ENCODE data around the gene RNF19B. TPM values are rescaled to one million over a fixed set of nuclear protein-coding genes. Genes with fewer than 3 reads are reported as not detected.

RNF19B gene
- total and polyA plus RNA-seq, 2 of the 13 experiments (the other 11 are each of a cell fraction or from before 2014, with no cell fraction given), result 15.3 to 22.5 TPM

DNA sequence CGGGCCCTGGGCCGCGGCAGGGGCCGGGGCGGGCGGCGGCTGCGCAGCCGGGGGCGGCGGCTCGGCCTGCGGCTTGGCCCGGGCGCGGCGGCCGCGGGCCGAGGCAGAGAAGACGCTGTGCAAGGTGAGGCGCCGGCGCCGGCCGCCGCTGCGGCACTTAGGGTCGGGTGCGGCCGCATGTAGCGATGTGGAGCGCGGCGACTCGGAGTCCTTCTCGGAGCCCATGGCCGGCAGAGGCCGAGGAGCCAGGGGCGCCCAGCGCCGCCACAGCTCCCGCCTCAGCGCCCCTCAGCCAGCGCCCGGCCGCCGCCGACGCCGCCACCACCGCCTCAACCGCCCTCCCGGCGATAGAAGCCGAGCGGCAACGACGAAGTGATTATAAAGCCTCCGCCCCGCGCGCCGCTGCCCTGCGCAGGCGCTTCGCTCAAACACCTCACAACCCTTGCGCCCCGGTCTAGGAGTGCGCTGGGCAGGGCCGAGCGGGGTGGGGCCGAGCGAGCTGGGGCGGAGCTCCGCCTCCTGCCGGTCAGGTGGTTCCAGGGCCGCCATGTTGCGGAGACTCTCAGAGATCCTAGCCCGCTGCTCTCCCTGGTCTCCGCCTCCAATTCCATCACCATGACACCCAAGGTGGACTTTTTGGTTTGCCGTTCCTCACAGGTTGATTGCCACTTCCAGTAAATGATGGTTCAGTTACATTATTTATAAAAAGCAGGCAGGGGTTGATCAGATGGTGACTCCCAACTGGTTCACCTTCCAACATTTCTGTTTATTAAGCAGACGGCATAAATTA is at the start of gene RNF19B (continued):
- no peak for TF ChIP-seq ZNF143 (CRISPR knock-in tag; IDR thresholded peaks at IDR 0.05)
- TF ChIP-seq ZNF326 (CRISPR knock-in tag; IDR thresholded peaks at IDR 0.05; ENCODE audit: borderline replicate concordance), result no peak
- no peak for TF ChIP-seq SMAD3 (CRISPR knock-in tag; IDR thresholded peaks at IDR 0.05)
- TF ChIP-seq ZNF138 (CRISPR knock-in tag; IDR thresholded peaks at IDR 0.05; ENCODE audit: low read depth), result no peak
- TF ChIP-seq, protein P1, sequence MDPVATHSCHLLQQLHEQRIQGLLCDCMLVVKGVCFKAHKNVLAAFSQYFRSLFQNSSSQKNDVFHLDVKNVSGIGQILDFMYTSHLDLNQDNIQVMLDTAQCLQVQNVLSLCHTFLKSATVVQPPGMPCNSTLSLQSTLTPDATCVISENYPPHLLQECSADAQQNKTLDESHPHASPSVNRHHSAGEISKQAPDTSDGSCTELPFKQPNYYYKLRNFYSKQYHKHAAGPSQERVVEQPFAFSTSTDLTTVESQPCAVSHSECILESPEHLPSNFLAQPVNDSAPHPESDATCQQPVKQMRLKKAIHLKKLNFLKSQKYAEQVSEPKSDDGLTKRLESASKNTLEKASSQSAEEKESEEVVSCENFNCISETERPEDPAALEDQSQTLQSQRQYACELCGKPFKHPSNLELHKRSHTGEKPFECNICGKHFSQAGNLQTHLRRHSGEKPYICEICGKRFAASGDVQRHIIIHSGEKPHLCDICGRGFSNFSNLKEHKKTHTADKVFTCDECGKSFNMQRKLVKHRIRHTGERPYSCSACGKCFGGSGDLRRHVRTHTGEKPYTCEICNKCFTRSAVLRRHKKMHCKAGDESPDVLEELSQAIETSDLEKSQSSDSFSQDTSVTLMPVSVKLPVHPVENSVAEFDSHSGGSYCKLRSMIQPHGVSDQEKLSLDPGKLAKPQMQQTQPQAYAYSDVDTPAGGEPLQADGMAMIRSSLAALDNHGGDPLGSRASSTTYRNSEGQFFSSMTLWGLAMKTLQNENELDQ (CRISPR knock-in tag; IDR thresholded peaks at IDR 0.05; ENCODE audit: borderline replicate concordance), result no peak; the same call in 1 of the 2 replicates
- TF ChIP-seq ZKSCAN5 (CRISPR knock-in tag; IDR thresholded peaks at IDR 0.05), result no peak
- TF ChIP-seq STAG1 (CRISPR knock-in tag; IDR thresholded peaks at IDR 0.05), result no peak
- TF ChIP-seq YEATS2 (CRISPR knock-in tag; IDR thresholded peaks at IDR 0.05; ENCODE audit: borderline replicate concordance), result peak; percentile 54; the same call in 1 of the 2 replicates
- TF ChIP-seq, protein P2, sequence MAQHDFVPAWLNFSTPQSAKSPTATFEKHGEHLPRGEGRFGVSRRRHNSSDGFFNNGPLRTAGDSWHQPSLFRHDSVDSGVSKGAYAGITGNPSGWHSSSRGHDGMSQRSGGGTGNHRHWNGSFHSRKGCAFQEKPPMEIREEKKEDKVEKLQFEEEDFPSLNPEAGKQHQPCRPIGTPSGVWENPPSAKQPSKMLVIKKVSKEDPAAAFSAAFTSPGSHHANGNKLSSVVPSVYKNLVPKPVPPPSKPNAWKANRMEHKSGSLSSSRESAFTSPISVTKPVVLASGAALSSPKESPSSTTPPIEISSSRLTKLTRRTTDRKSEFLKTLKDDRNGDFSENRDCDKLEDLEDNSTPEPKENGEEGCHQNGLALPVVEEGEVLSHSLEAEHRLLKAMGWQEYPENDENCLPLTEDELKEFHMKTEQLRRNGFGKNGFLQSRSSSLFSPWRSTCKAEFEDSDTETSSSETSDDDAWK (CRISPR knock-in tag; IDR thresholded peaks at IDR 0.05), result no peak
- 0 out of 2 replicates have a peak, but pooled peaks have one; percentile 57 for TF ChIP-seq HOXA5 (CRISPR knock-in tag; IDR thresholded peaks at IDR 0.05)
- no peak for TF ChIP-seq ZNF24 (IDR thresholded peaks at IDR 0.05)
- TF ChIP-seq ZNF256 (CRISPR knock-in tag; conservative IDR thresholded peaks at IDR 0.05), result no peak
- TF ChIP-seq ELF4 (CRISPR knock-in tag; IDR thresholded peaks at IDR 0.05; ENCODE audit: borderline replicate concordance), result no peak
- TF ChIP-seq, protein P3, sequence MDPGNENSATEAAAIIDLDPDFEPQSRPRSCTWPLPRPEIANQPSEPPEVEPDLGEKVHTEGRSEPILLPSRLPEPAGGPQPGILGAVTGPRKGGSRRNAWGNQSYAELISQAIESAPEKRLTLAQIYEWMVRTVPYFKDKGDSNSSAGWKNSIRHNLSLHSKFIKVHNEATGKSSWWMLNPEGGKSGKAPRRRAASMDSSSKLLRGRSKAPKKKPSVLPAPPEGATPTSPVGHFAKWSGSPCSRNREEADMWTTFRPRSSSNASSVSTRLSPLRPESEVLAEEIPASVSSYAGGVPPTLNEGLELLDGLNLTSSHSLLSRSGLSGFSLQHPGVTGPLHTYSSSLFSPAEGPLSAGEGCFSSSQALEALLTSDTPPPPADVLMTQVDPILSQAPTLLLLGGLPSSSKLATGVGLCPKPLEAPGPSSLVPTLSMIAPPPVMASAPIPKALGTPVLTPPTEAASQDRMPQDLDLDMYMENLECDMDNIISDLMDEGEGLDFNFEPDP (CRISPR knock-in tag; conservative IDR thresholded peaks at IDR 0.05), result no peak
- no peak for TF ChIP-seq EEA1 (CRISPR knock-in tag; IDR thresholded peaks at IDR 0.05; ENCODE audit: borderline replicate concordance)
- TF ChIP-seq, protein P4, sequence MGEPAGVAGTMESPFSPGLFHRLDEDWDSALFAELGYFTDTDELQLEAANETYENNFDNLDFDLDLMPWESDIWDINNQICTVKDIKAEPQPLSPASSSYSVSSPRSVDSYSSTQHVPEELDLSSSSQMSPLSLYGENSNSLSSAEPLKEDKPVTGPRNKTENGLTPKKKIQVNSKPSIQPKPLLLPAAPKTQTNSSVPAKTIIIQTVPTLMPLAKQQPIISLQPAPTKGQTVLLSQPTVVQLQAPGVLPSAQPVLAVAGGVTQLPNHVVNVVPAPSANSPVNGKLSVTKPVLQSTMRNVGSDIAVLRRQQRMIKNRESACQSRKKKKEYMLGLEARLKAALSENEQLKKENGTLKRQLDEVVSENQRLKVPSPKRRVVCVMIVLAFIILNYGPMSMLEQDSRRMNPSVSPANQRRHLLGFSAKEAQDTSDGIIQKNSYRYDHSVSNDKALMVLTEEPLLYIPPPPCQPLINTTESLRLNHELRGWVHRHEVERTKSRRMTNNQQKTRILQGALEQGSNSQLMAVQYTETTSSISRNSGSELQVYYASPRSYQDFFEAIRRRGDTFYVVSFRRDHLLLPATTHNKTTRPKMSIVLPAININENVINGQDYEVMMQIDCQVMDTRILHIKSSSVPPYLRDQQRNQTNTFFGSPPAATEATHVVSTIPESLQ (CRISPR knock-in tag; conservative IDR thresholded peaks at IDR 0.05), result 0 out of 2 replicates have a peak, but pooled peaks have one; percentile 27
